ENCODE measurements around the gene TMEM272.
"Not testable (repeated sequence)": the region's sequence is repeated elsewhere in the genome, so short reads cannot be mapped to it uniquely, and the experiment has no call there.

The TMEM272 gene

GRCh38 chr13:51824712-51825111, 20.3 kb downstream of the TMEM272 start:
- not testable (repeated sequence) for DNase-seq

GRCh38 chr13:51823863-51824262, 21.1 kb downstream of the TMEM272 start:
- no peak for DNase-seq

GRCh38 chr13:51823359-51823758, 21.6 kb downstream of the TMEM272 start:
- DNase-seq: no peak

DNA sequence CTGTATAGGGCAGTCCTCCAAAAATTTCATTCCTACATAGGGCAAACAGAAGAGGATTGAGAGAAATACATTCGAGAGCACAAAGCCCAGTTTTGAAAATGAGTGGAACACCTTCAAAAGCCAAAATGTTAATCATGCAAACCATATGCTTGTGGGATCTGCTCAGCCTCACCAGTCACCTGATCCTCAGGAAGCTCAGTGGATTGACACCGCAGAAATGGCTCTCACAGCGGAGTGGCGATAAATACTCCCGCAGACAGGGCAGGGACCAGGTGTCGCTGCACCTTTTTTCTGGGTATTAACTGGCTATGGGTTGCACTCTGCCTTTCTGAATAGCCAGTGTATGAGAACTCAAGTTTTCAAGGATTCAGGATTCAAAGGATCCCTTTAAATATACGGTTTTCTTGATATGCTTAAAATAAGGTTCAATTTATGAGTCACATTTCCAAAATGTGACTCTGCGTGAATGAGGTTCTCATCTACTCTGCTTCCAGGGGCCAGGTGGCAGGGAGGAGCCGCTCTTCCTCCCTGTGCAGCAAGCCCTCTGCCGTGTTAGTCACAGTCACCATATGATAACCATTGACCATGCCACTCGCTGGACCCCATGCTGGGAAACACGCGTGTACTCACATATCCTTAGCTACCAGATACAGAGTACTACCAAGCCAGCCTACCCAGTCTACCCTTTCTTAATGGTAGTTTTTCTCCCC, 22.7 kb downstream of the TMEM272 start:
- no peak for DNase-seq

GRCh38 chr13:51821606-51822005, 23.4 kb downstream of the TMEM272 start:
- DNase-seq: no peak

- DNase-seq: no peak
Measured at GRCh38 chr13:51820016-51820597, 24.9 kb downstream of the TMEM272 start.

- no peak for DNase-seq
Measured at GRCh38 chr13:51819544-51819943, 25.4 kb downstream of the TMEM272 start.

DNA sequence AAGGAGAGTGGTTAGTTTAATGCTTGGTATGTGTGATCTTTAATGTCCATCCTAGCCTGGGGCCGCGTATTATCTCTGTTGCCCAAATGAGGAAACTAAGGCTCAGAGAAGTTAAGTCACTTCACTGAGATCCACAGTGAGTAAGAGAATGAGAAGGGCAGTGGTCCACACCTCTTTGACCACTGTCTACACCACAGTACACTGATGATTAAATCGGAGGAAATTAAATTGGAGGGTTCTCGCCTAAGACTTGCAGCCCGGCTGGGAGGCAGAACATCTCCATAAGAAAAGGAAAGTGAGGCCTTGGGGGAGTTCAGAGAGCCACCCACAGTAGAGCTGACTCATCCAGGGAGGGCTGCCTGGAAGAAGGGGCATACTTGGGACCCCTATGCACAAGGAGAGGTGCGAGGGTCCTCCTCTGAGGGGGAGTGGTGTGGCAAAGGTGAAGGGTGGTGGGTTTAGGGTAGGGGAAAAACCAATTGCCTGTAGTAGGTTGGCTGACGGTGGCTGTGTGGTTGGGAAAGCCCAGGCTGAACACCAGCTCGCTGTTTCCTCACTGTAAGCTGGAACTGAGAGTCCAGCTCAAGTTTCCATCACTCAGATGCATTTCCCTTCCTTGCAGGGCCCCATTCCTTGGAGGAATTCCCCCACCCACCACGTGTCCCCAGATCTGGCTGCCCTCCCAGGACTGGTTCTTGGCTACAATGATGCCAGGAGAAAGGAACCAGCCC, 26.0 kb downstream of the TMEM272 start:
- DNase-seq: no peak

- DNase-seq: no peak
Measured at GRCh38 chr13:51818276-51818675, 26.7 kb downstream of the TMEM272 start.

DNA sequence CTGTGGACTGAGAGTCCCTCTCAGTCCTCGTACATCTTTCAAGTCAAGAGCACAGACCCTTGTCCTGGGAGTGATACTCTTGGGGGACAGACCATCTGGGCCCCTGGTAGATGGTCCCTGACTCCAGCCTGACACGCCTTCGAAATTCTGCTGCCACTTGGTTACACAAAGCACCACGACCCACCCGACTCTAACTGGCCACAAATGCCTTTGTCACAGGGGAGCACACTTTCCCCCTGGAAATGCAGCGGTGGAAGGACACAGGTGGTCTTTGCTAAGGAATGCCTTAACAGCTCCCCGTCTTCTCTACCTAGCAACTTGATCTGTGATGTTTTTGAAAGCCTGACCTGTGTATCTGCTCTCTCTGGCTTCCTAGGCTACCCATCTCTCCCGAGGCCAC, 27.3 kb downstream of the TMEM272 start:
- DNase-seq: no peak

GRCh38 chr13:51816604-51817249, 28.2 kb downstream of the TMEM272 start:
- DNase-seq: no peak

GRCh38 chr13:51815848-51816247, 29.1 kb downstream of the TMEM272 start:
- DNase-seq: no peak

GRCh38 chr13:51814825-51815650, 29.9 kb downstream of the TMEM272 start:
- DNase-seq: no peak

DNA sequence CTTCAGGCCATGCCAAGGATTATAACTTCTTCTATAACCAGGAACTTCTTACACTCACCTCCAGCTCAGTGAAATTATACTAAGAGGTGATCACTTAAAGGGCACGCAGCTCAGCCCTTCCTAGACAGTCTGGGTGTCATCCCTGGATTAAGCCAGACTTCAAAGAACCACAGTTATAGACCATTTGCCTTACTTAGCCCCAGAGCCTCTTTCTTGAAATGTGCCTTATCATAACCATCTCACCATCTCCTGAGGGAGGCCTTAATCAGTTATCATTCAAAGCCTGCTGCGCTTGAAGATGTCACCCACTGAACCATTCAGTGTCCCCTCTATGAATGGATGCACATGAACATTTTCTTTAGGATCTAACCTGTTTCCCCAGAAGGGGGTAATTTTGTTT, 30.9 kb downstream of the TMEM272 start:
- no peak for DNase-seq

- DNase-seq: no peak
Measured at GRCh38 chr13:51811920-51812451, 33.0 kb downstream of the TMEM272 start.

- DNase-seq: peak; percentile 32
Measured at GRCh38 chr13:51811046-51811445, 33.9 kb downstream of the TMEM272 start.

DNA sequence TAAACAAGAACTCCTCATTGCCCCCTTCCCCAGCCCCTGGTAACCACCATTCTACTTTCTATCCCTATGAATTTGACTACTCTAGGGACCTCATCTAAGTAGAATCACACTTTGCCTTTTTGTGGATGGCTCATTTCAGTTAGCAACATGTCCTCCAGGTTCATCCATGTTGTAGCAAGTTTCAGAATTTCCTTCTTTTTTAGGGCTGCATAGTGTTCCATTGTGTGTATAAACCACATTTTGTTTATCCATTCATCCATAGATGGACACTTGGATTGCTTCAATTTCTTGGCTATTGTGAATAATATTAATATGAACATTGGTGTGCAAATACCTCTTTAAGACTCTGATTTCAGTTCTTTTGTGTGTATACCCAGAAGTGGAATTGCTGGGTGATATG, 36.2 kb downstream of the TMEM272 start:
- no peak for DNase-seq

GRCh38 chr13:51807041-51807440, 37.9 kb downstream of the TMEM272 start:
- DNase-seq: no peak

- no peak for DNase-seq
Measured at GRCh38 chr13:51806566-51806965, 38.4 kb downstream of the TMEM272 start.

DNA sequence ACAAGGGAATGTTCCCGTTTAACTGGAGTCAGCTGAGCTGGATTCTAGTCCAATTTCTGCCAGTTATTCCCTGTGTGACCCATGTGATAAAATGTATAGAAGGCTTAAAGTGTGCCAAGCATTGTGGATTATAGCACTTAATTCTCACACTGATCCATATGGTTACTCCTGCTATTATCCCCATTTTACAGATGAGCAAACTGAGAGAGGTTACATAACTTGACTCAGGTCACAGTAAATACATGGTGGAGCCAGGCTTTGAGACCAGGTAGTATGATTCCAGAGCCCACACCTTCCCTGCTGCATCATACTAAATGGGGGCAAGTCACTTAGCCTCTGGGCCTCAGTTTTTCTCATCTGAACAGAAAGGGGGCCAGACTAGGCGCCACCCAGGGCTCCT, 39.1 kb downstream of the TMEM272 start:
- no peak for DNase-seq

DNA sequence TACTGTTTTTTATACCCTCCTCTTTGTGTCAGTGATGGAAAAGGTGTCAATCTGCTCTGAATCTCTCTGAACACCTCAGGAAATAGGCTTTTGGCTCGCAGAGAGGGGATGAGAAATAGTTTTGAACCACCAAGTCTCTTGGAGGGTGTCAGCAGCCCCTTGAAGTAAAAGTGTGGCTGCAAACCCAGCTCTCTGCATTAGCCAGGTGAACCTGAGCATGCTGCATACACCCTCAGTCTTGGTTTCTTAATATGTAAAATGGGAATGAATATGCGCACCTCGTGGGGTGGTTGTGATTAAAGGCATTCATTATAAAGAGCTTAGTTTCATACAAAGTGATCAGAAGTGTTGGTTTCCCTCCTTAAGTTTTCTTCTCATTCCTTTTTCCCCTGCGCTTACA, 39.7 kb downstream of the TMEM272 start:
- no peak for DNase-seq
